ENCODE data around the gene DNASE1L3. TPM values are rescaled to one million over a fixed set of nuclear protein-coding genes. Genes with fewer than 3 reads are reported as not detected.

Gene DNASE1L3, protein sequence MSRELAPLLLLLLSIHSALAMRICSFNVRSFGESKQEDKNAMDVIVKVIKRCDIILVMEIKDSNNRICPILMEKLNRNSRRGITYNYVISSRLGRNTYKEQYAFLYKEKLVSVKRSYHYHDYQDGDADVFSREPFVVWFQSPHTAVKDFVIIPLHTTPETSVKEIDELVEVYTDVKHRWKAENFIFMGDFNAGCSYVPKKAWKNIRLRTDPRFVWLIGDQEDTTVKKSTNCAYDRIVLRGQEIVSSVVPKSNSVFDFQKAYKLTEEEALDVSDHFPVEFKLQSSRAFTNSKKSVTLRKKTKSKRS
- 0.55 and 0.86 TPM in 2 replicates for total RNA-seq (2016; rRNA removed; fragmentation: Illumina TruSeq; extraction: Trizol)
- total RNA-seq (2016; cell fraction: cytosol; rRNA removed; fragmentation: Illumina TruSeq; extraction: Trizol; ENCODE audit: low read depth), result 0.30 TPM in 1 of 2 replicates, not detected in the other
- total RNA-seq (2016; cell fraction: insoluble cytoplasmic fraction; rRNA removed; fragmentation: Illumina TruSeq; extraction: Trizol), result 0.61 and 0.73 TPM in 2 replicates
- total RNA-seq (2016; cell fraction: membrane; rRNA removed; fragmentation: Illumina TruSeq; extraction: Trizol), result 0.53 and 1.1 TPM in 2 replicates
- 0.22 TPM in 1 of 2 replicates, not detected in the other for total RNA-seq (2016; cell fraction: nucleus; rRNA removed; fragmentation: Illumina TruSeq; extraction: Trizol)
- 1.0 and 1.7 TPM in 2 replicates for polyA plus RNA-seq (2011; rRNA removed)
- polyA plus RNA-seq (2011; cell fraction: cytosol; rRNA removed), result 1.0 and 1.3 TPM in 2 replicates
- polyA plus RNA-seq (2011; cell fraction: nucleus; rRNA removed), result 0.43 and 0.51 TPM in 2 replicates
- polyA plus RNA-seq (2012), result 0.33 and 2.5 TPM in 2 replicates
- 0.27 and 0.35 TPM in 2 replicates for polyA plus RNA-seq (2016; cell fraction: cytosol; fragmentation: Illumina TruSeq; extraction: Trizol; ENCODE audit: low read depth)
- 0.44 and 0.59 TPM in 2 replicates for polyA plus RNA-seq (2016; cell fraction: insoluble cytoplasmic fraction; fragmentation: Illumina TruSeq; extraction: Trizol; ENCODE audit: low read depth)
- 0.34 and 0.37 TPM in 2 replicates for polyA plus RNA-seq (2016; cell fraction: membrane; fragmentation: Illumina TruSeq; extraction: Trizol; ENCODE audit: low read depth)
- polyA plus RNA-seq (2016; cell fraction: nucleus; fragmentation: Illumina TruSeq; extraction: Trizol; ENCODE audit: insufficient read depth, low read depth), result 0.55 TPM in 1 of 2 replicates, not detected in the other
- polyA minus RNA-seq (2011; rRNA and poly(A)+ RNA removed; ENCODE audit: low replicate concordance), result 0.14 and 1.8 TPM in 2 replicates
- 0.88 TPM in 1 of 2 replicates, not detected in the other for polyA minus RNA-seq (2011; cell fraction: cytosol; rRNA and poly(A)+ RNA removed)
- 0.77 and 0.87 TPM in 2 replicates for polyA minus RNA-seq (2011; cell fraction: nucleus; rRNA and poly(A)+ RNA removed)
- Bru-seq, nascent RNA, result percentile 27 among the genes with signal in this experiment
- BruChase-seq, experiment 1, labeled RNA remaining after a 6-hour chase, result percentile 19 among the genes with signal in this experiment
- percentile 17 among the genes with signal in this experiment for BruChase-seq, experiment 2, labeled RNA remaining after a 2-hour chase
- long read RNA-seq, experiment 1, partial matches to known transcripts, result 3 of 3 reads
- long read RNA-seq, experiment 1, other reads (novel, unspliced or antisense), result 0 of 3 reads
- long read RNA-seq, experiment 2, result 0 reads

DNA sequence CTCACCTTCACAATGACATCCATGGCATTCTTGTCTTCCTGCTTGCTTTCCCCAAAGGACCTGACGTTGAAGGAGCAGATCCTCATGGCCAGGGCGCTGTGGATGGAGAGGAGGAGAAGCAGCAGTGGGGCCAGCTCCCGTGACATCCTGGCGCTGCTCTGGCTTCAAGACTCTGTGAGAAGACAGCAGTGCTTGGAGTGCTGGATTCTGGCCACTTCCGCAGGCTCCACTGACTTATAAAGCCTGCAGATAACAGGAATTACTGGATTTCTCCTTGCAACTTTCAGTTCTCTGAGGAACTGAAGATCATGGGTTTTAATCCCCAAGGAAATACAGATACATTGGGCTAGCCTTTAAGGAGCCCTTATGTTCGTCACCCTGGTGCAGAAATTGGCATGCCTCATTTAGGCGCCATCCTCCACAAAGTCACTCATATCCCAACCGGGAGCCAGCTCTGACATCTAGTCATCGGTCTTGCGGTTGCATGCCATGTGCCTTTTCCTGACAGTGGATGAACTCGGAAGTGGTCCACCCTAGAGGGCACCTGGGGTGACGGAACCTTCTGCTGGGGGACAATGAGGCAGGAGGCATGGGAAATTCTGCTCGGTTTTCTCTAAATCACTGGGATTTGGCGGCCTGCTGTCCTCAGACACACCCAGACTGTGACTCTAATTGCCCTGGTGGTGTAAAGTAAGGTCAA lies at the start of gene DNASE1L3:
DNASE1L3 (minus strand) TSS at position 212 of the 700 bp plus-strand sequence; CDS start at position 146, 66 bp downstream.
- Histone ChIP-seq H3K36me3 (replicated peaks in 1 of 2; ENCODE audit: control insufficient read depth in 1 of 2, insufficient read depth in 2 of 2, low read length in 2 of 2) (no peaks in the 10 kb centered on the region), H3K79me2 (ENCODE audit: insufficient read depth, low read length) (no peaks in the 10 kb centered on the region), H2AFZ (ENCODE audit: low read length) (no peak within 1 kb of the TSS), H3K4me2 (ENCODE audit: low read depth, low read length) (no peak within 1 kb of the TSS), H3K9me3 (ENCODE audit: low read length) (no peaks in the 10 kb centered on the region), H3K27me3 (ENCODE audit: control insufficient read depth in 1 of 2, insufficient read depth in 2 of 2, low read length in 2 of 2) (no peaks in the 10 kb centered on the region), H3K27ac (ENCODE audit: extremely low read length, insufficient read depth, low read length) (no peak within 1 kb of the TSS), H4K20me1 (ENCODE audit: insufficient read depth, low read length) (no peaks in the 10 kb centered on the region), H3K9ac (ENCODE audit: insufficient read depth, low read depth, low read length) (no peak within 1 kb of the TSS), H3K4me1 (ENCODE audit: insufficient read depth, low read length) (peaks cover 76% of the 10 kb centered on the region), H3K4me3 (replicated peaks in 1 of 3; ENCODE audit: insufficient read depth in 1 of 3, low read depth in 2 of 3, low read length in 3 of 3) (no peak within 1 kb of the TSS)
- intact Hi-C loops (cut with micrococcal nuclease; ENCODE audit: unreplicated experiment) (no loop called here), in situ Hi-C loops (cut with HindIII; ENCODE audit: extremely low pct_ligation_motif_present, low pct_unique_long_range_greater_than_20kb) (no loop called here)
- WGBS (ENCODE audit: low lambda C conversion rate), result 65% methylated on average over 14 of the region's 14 CpGs
- no TSS peak for BruUV-seq (replicated peaks)
- DNase-seq (ENCODE audit: low spot score) (no peak), FAIRE-seq (no peak), ATAC-seq (no peak)
- CTCF ChIA-PET (ENCODE audit: low intra/inter-chr PET ratio, low total read pairs), result no interaction called here
- POLR2A ChIA-PET, result no interaction called here
- TF ChIP-seq ZUFSP (CRISPR knock-in tag; IDR thresholded peaks at IDR 0.05; ENCODE audit: borderline replicate concordance) (no peak), ASH2L (IDR thresholded peaks at IDR 0.05; ENCODE audit: insufficient read length, low read depth, low read length) (no peak), RARG (CRISPR knock-in tag; IDR thresholded peaks at IDR 0.05; ENCODE audit: low read depth) (no peak), CENPBD1 (CRISPR knock-in tag; IDR thresholded peaks at IDR 0.05; ENCODE audit: borderline replicate concordance, low read depth) (no peak), GTF3A (CRISPR knock-in tag; conservative IDR thresholded peaks at IDR 0.05) (no peak), SPEN (CRISPR knock-in tag; IDR thresholded peaks at IDR 0.05; ENCODE audit: low read depth) (no peak), MED1 (CRISPR knock-in tag; IDR thresholded peaks at IDR 0.05) (no peak), RORA (CRISPR knock-in tag; IDR thresholded peaks at IDR 0.05) (no peak), CBFB (CRISPR knock-in tag; IDR thresholded peaks at IDR 0.05) (no peak), ZNF225 (CRISPR knock-in tag; IDR thresholded peaks at IDR 0.05) (no peak), ZNF30 (CRISPR knock-in tag; IDR thresholded peaks at IDR 0.05) (no peak), TEAD3 (CRISPR knock-in tag; optimal IDR thresholded peaks at IDR 0.05; ENCODE audit: borderline replicate concordance) (no peak)
- TF ChIP-seq, protein P1, sequence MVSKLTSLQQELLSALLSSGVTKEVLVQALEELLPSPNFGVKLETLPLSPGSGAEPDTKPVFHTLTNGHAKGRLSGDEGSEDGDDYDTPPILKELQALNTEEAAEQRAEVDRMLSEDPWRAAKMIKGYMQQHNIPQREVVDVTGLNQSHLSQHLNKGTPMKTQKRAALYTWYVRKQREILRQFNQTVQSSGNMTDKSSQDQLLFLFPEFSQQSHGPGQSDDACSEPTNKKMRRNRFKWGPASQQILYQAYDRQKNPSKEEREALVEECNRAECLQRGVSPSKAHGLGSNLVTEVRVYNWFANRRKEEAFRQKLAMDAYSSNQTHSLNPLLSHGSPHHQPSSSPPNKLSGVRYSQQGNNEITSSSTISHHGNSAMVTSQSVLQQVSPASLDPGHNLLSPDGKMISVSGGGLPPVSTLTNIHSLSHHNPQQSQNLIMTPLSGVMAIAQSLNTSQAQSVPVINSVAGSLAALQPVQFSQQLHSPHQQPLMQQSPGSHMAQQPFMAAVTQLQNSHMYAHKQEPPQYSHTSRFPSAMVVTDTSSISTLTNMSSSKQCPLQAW (CRISPR knock-in tag; IDR thresholded peaks at IDR 0.05), result no peak
